ENCODE results near the gene OR14I1. TPM values are rescaled to one million over a fixed set of nuclear protein-coding genes. Genes with fewer than 3 reads are reported as not detected.

OR14I1 gene
- total and polyA plus RNA-seq, 9 of the 15 experiments (the other 6 are each of a cell fraction or from before 2014, with no cell fraction given), result not detected

- CTCF ChIA-PET (ENCODE audit: low intra/inter-chr PET ratio), result no interaction called here
- DNase-seq (ENCODE audit: extremely low read depth in 1 of 4, low spot score in 3 of 4) (peak; percentile 62 to 85 (median 78)), FAIRE-seq (no peak), ATAC-seq (peak; percentile 97)
- WGBS (ENCODE audit: insufficient coverage, low coverage, missing lambda C conversion rate), result 6% methylated on average over 44 of the region's 51 CpGs
- no peaks in the 10 kb centered on the region for H3K9me3 ChIP-seq (replicated peaks; ENCODE audit: control insufficient read depth, insufficient read depth, low read depth, low read length)
- H4K20me1 ChIP-seq (replicated peaks; ENCODE audit: control insufficient read depth, insufficient read depth, low read length), result no peaks in the 10 kb centered on the region
- peak overlapping the region; percentile 68 for H3K4me2 ChIP-seq (ENCODE audit: insufficient read depth, low read length)
- H3K79me2 ChIP-seq (ENCODE audit: control insufficient read depth, insufficient read depth, low read length), result no peaks in the 10 kb centered on the region
- peak overlapping the region; percentile 75 for H2AFZ ChIP-seq (ENCODE audit: low read depth, low read length)
- H3K9me1 ChIP-seq (ENCODE audit: control insufficient read depth, insufficient read depth, low read length), result no peaks in the 10 kb centered on the region
- H3K27ac ChIP-seq (ENCODE audit: extremely low read depth, low read depth, low read length), result no peak overlapping the region
- peak overlapping the region; percentile 18 to 65; a peak in 2 of 4 replicates for H3K9ac ChIP-seq (ENCODE audit: insufficient read depth in 1 of 2, low read depth in 2 of 2, low read length in 2 of 2)
- POLR2A ChIA-PET, result no interaction called here
- peaks cover 0 to 9% of the 10 kb centered on the region in 2 experiments; a peak in 3 of 5 replicates for H3K4me1 ChIP-seq (replicated peaks in 1 of 2; ENCODE audit: control insufficient read depth in 2 of 2, insufficient read depth in 2 of 2, low read length in 2 of 2)
- H3K4me3 ChIP-seq, result peak overlapping the region; percentile 21; the same call in 1 of the 2 replicates
- in situ Hi-C loops (cut with MboI), result no loop called here
- no TSS peak for BruUV-seq (replicated peaks)
- 0 out of 5 replicates have a peak, but pooled peaks cover 0 to 5% of the 10 kb centered on the region in 2 experiments for H3K27me3 ChIP-seq (ENCODE audit: control insufficient read depth in 2 of 2, insufficient read depth in 2 of 2, low read length in 2 of 2)
- no peaks in the 10 kb centered on the region for H3K36me3 ChIP-seq (ENCODE audit: control insufficient read depth, insufficient read depth, low read length)
- intact Hi-C loops (cut with micrococcal nuclease), result no loop called here
- TF ChIP-seq PYGO2 (tag; IDR thresholded peaks at IDR 0.05), result no peak
- TF ChIP-seq ZNF232 (CRISPR knock-in tag; IDR thresholded peaks at IDR 0.05), result peak; percentile 98
- TF ChIP-seq JUND (IDR thresholded peaks at IDR 0.05; ENCODE audit: borderline replicate concordance, low read depth, low read length), result no peak
- TF ChIP-seq JUND (tag; IDR thresholded peaks at IDR 0.05; ENCODE audit: borderline replicate concordance, low read depth, low read length), result no peak
- no peak for TF ChIP-seq CREB3 (tag; conservative IDR thresholded peaks at IDR 0.05; ENCODE audit: low read depth)
- TF ChIP-seq SLC30A9 (CRISPR knock-in tag; IDR thresholded peaks at IDR 0.05), result no peak
- TF ChIP-seq NFATC3 (IDR thresholded peaks at IDR 0.05), result no peak
- TF ChIP-seq BHLHE40 (IDR thresholded peaks at IDR 0.05; ENCODE audit: low read length), result peak; percentile 86
- peak; percentile 62; the same call in 1 of the 2 replicates for TF ChIP-seq PRMT5 (CRISPR knock-in tag; IDR thresholded peaks at IDR 0.05)
- TF ChIP-seq NR3C1 (CRISPR knock-in tag; IDR thresholded peaks at IDR 0.05), result peak; percentile 87; the same call in 1 of the 2 replicates
- 0 out of 2 replicates have a peak, but pooled peaks have one; percentile 57 for TF ChIP-seq ZBTB9 (CRISPR knock-in tag; IDR thresholded peaks at IDR 0.05)
- peak in 1 of 2 experiments; percentile 73; a peak in 1 of 4 replicates for TF ChIP-seq MLX (CRISPR knock-in tag; conservative IDR thresholded peaks at IDR 0.05)
- peak; percentile 77; the same call in 1 of the 2 replicates for TF ChIP-seq IRF1 (CRISPR knock-in tag; IDR thresholded peaks at IDR 0.05; ENCODE audit: borderline replicate concordance)
- no peak for TF ChIP-seq ZNF57 (CRISPR knock-in tag; IDR thresholded peaks at IDR 0.05)
- 0 out of 2 replicates have a peak, but pooled peaks have one; percentile 32 for TF ChIP-seq ZNF76 (CRISPR knock-in tag; IDR thresholded peaks at IDR 0.05; ENCODE audit: borderline replicate concordance)
Observed at GRCh38 chr1:248691567-248692155, 10.9 kb downstream of the OR14I1 start.
